NCI-H69 (cell line): ENCODE results near the gene SDHA.

Source experiments
- DNase-seq: peaks from one replicate; lab custom pipeline; 2025; lab: John Stamatoyannopoulos, UW

Gene SDHA

DNA sequence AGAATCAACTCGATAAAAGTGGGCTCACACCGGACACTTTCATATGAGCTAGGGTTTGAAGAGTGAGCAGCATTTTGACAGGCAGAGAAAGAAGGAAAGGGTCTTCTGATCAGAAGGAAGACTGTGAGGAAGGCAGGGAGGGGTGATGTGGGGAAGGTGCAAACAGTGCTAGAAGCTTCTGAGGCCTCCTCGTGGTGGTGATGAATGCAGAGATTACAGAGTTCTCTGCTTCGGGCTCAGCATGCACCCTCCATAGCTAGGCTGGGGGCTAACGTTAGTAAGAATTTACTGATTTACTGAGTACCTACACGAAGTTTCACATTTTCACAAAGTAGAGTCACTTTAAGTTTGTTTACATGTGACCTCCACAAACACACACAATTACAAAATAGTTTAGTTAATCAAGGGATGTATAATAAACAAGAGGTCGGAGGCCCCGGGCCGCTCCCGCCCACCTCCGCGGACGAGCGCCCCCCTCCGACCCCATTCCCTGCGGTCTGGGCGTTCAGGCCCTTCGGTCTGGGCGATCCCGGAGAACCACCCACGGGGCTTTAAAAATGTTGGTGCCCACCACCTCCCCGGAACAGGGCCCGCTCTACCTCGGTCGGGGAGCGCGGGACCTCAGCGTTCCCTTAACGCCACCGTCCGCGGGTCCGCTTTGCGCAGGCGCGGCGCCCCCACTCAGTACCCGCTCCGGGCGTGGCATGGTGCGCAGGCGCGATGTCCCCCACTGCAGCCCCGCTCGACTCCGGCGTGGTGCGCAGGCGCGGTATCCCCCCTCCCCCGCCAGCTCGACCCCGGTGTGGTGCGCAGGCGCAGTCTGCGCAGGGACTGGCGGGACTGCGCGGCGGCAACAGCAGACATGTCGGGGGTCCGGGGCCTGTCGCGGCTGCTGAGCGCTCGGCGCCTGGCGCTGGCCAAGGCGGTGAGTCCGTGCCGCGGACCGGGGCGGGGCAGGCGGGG is at the start of gene SDHA, which contains the start of gene CCDC127:
SDHA (plus strand) TSS at position 827 of the 963 bp plus-strand sequence; CDS start at position 863, 36 bp downstream.
CCDC127 (minus strand) TSS at position 660 of the 963 bp plus-strand sequence. CDS start 1,304 bp downstream, outside the sequence.
- DNase-seq: peak; percentile 96

DNA sequence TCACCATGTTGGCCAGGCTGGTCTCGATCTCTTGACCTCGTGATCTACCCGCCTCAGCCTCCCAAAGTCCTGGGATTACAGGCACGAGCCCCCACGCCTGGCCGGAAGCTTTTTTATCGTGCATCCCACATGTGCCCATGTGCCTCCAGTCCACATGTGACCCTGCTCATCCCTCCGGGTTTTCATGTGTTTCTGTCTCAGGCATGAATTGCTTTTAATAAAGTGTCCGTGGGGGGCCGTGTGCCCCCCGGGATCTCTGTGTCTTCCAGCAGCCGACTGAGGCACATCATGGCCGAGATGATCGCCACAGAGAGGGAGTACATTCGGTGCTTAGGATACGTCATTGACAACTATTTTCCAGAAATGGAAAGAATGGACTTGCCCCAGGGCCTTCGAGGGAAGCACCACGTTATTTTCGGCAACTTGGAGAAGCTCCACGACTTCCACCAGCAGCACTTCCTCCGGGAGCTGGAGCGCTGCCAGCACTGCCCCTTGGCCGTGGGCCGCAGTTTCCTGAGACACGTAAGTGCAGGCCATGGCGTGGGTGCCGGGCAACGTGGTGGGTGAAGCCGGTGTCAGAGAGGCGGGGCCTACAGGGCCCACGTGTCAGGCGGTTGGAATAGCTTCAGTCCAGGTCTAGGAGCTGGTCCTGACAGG is 48.9 kb upstream of the SDHA start:
- no peak for DNase-seq

DNA sequence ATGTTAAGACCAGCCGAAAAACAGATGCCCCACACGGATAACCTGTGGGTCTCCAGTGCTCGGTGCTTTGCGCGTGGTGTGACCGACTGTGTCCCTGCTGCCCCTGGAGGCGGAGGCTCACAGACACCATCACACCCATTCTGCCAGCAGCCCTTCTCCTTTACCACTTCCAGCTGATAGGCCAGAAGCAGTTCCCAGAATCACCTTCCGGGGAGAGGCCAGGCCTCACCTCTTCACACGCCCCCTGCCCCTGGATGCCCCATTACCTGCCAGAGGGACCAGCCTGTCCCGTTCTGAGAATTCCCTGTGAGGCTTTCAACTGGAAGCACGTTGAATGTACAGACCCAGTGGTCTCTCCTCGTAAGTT is 48.4 kb upstream of the SDHA start:
- no peak for DNase-seq

DNA sequence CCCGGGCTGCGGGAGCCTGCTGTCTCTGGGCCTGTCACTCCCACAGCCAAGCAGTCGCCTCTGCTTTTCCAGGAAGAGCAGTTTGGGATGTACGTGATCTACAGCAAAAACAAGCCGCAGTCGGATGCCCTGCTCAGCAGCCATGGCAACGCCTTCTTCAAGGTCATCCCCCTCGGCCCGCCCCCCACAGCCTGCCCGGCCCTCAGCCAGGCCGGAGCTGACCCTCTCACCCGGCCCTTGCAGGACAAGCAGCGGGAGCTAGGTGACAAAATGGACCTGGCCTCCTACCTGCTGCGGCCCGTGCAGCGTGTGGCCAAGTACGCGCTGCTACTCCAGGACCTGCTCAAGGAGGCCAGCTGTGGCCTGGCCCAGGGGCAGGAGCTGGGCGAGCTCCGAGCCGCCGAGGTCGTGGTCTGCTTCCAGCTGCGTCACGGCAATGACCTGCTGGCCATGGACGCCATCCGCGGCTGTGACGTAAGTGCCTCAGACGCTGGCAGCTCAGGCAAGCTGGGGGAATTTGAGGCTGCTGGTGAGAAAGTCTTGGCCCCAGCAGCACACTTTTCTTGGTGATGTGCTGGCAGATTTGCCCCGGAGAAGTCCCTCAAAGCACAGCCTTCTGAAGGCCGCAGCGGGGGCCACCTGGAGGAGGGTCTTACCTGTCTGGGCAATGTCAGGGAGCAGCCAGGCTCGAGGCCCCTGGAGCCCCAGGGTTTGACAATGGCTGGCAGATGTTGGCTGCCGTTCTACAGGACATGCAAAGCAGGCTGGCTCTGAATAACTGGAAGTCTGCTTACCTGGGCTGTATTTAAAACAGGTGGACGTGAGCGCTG is 46.9 kb upstream of the SDHA start:
- no peak for DNase-seq

DNA sequence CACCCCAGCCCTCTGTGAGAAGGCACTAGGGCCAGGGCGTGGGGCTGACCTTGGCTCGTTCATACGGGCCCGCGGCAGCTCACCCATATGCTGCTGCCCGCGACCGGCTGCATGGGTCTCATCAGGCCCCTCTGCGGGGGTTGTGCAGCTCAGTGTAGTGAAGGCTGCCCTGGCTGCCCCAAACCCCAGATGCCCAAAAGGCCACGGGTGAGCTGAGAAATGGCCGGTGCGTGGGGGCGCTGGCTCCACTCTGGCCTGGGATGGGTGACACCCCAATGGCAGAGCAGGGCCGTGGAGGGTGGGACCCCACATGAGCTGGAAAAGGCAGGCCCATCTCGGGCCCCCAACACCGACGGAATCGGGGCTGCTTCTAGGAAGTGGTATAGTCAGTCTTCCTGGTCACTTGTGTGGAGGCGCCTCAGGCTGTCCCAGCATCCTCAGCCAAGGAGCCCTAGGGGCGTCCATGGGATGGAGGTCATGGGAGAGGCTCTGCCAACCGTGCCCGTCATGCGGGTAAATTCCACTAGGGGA is 46.3 kb upstream of the SDHA start:
- DNase-seq: no peak

DNA sequence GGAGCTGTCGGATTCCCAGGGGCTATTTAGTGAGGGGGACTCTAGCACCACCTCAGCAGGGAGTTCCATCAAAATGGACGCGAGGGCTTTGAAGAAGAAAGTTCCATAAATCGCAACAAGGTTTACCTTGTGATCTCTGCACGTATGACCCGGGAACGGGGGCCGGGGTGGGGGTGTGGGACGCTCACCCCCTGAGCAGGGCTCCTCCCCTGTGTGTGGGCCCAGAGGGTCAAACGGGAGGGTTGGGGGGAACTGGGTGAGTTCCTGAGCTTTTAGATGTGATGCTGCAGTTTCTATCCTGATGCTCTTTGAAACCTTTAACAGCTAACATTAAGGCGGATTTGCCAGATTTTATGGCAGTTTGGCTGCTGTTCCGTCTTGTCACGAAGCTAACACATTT is 45.7 kb upstream of the SDHA start:
- DNase-seq: no peak

DNA sequence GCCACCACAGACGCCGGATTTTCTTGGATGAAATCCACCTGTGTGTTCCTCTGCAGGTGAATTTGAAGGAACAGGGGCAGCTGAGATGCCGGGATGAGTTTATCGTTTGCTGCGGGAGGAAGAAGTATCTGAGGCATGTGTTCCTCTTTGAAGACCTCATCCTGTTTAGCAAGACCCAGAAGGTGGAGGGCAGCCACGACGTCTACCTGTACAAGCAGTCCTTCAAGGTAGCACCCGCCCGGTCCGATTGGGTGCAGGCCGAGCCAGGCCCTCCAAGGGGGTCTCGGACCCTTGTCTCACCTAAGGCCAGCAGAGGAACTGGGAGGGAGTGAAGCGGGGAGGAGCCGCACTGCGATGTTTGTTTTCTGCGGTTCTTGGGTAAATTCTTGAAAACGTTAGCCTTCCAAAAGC is 45.3 kb upstream of the SDHA start:
- DNase-seq: no peak

DNA sequence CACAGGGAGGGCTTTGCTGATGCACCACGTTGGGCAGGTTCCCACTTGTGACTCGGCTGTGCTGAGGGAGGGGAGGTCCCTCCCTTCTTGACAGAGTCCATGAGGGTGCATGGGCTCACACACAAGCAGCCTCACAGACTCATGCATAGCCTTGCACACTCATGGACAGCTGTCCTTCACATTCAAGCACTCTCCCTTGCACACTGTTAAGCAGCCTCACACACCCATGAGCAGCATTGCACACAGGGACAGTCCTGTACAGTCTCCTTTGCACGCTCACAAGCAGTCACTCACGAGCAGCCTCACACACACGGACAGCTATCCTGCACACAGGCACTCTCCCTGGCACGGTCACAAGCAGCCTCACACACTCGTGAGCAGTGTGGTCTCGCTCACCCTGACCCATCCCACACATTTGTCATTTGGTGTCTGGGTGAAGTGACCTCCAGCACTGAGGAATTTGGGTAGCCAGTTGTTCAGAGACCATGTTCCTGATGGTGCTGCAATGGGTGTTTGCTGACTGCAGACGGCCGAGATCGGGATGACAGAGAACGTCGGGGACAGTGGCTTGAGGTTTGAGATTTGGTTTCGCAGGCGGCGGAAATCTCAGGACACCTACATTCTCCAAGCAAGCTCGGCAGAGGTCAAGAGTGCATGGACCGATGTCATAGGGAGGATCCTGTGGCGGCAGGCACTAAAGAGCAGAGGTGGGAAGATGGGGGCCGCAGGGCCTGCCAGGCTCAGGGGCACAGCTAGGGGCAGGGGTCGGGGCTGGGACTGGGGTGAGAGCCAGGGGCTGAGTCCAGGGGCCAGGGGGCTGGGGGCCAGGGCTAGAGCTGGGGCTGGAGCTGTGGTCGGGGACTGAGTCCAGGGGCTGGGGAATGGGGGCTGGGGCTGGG is 44.5 kb upstream of the SDHA start:
- no peak for DNase-seq

DNA sequence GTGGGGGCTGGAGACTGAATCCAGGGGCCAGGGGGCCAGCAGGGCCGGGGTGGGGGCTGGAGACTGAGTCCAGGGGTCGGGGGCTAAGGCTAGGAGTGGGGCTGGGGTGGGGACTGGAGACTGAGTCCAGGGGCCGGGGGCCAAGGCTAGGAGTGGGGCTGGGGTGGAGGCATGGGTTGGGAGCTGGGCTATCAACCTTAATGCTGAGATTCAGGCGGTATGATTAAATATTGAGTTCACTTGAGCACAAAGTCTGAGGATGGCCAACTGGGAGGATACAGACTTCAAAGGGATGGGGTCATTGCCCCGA is 43.9 kb upstream of the SDHA start:
- no peak for DNase-seq

DNA sequence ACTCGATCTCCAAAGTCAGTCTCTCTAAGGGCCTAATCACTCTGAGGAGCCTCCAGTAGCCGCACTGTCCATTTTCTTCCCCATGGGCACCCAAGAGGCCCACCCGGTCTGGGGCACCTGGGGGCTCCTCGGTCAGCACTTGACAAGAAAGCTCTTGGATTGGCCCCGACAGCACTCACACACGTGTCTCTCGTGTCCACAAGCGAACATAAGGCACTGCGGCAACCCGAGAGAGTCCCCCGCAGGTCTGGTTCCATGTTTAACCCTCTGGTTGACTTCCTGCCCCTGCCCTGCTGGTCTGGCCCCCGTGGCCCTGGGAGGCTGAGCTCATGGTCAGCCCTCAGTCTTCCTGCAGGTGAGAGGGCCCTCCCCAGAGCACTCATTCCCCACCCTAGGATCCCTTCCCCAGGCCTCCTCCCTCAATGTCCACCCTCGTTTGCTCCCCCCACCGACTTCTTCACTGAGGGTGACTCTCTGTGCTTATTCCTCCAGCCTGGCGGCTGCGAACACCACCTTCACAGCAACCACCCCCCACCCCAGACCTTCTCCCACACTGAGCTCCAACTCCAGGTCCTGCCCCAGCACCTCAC is 43.1 kb upstream of the SDHA start:
- DNase-seq: no peak

DNA sequence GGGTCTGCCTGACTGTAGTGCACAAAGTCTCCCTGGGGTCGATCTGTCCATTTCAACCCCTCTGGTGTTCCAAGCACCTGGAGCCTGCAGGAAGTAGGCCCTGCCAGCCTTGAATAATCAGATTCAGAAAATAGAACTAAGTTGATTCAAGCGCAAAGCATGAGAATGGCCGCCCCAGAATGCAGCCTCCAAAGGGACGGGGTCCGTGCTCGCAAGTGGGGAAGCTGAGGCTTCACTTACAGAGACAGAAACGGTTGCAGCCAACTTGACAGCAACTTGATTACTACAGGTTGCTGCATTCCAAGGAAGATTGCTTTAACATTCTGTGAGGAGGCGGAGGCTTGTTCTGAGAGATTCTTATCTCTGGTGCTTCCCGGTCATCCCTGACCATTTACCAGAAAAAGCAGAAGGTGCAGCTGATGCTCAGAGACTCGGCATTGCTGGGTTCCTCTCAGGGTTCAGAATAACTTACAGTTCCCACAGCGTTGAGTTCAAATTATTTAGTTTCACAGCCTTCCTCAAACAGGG is 41.8 kb upstream of the SDHA start:
- no peak for DNase-seq

DNA sequence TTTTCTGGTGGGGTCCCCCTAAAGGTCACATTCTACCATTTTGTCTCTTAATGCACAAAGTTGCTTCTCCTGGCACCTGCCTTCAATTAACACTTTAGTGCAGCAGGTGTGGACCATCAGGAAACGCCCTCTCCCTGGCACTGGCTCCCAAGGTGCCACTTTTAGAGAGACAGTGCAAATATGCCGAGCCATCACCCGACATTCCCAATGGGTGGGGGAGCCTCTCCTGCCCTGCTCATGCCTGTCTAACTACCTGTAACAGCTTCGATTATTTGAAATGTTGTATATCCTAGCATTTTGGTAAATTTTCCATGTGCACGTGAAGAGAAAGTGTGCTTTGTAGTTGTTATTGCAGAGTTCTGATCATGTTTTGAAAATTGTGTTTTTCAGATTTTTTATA is 40.0 kb upstream of the SDHA start:
- peak; percentile 75 for DNase-seq

DNA sequence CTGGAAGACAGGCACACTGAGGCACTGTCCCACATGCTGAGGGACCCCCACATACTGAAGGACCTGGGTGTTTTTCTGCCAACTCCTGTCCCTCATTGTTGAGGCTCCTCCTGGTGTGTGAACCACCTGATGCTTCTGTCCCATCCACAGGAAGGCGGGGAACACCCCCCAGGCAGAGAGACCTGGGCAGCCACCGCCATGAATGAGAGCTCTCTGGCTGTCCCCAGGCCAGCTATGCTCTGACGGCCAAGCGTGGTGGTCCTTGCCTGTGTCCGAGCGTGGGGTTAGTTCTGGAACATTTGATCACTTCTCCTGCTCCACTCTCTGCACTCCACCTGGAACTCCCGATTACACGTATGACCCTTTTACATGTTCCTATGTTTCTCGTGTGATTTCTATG is 38.7 kb upstream of the SDHA start:
- DNase-seq: no peak

DNA sequence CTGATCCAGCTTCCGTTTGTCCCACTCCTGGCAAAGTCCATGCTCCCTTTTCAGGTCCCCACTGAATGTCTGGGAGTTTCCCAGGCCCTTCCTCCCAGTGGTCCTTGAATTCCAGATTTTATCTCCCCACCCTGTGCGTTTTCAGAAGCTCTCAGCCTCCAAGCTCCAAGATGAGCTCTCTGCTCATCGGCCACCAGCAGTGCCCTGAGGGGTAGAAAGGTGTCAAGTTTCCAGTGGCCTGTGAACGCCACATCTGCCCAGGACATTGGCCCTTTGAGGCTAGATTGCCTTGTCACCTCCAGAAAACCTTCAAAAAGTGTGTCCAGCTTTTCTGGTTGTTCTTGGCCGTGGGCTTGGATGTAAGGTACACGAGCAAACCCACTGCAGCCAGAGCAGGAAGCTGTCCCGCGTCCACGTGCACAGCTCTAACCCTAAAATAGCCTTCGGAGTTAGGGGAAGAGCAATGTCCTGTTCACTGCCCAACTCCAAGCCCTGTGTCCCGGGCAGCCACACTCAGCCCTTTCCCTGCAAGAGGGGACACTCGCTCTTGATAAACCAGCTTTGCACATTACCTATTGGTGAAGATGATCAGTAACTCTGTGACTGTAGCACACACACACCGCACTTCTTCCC is 37.7 kb upstream of the SDHA start:
- DNase-seq: no peak

DNA sequence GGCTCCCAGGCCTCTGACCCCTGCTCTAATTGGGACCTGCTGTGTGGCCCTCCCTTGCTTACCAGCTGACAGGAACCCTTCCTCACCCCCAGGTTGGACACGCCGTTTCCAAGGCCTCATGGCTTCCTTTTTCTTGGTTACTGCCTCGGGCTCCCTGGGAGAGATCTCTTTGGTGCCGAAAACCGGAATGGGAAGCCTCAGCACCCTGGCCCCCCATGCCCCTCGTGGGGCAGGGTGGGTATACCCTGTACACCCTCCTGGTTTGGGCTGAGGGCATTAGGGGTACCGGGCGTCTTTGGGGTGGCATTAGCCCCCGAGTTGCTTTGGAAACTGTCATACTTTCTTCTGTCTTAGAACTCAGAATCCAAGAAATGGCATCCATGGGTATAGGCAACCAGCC is 37.0 kb upstream of the SDHA start:
- no peak for DNase-seq

DNA sequence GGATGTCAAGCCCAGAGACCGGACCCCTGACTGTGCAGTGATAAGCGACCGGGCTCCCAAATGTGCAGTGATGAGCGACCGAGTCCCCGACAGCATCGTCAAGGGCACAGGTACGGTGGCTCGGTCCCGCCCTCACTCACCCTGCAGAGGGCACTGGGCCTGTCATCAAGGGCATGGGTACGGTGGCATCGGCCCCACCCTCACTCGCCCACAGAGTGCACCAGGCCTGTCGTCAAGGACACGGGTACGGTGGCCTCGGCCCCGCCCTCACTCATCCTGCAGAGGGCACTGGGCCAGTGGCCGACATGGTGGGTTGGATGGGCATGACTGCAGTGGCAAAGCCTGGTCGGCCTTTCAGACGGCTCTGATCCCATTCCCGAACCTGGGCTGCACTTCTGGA is 36.6 kb upstream of the SDHA start:
- no peak for DNase-seq

DNA sequence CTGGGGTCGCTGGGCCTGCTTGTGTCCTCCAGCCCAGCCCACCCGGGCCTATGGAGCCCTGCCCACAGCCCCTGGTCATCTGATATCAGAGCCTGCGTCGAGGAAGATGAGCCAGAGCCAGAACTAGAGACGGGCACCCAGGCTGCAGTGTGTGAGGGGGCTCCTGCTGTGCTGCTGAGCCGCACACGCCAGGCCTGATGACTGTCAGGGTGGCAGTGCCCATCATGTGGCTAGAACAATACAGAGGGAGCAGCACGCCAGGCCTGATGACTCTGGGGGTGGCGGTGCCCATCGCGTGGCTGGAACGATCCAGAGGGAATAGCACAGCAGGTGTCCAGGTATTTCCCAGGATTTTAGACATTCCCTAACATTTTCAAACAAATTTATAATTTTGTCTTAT is 36.0 kb upstream of the SDHA start:
- DNase-seq: no peak

DNA sequence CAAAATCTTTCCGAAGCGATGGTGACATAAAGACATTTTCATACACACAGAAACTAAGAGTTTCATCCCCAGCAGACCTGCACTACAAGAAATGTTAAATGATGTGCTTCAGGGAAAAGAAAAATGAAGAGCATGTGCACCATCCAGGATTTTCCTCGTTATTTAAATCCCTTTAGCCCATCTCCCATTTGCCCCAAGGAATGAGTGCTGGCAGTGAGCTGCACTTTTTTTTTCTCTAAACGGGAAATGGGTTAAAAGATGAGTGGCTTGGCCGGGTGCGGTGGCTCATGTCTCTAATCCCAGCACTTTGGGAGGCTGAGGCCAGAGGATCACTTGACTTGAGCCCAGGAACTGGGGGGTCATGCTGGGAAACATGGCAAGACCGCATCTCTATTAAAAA is 33.6 kb upstream of the SDHA start:
- DNase-seq: no peak

DNA sequence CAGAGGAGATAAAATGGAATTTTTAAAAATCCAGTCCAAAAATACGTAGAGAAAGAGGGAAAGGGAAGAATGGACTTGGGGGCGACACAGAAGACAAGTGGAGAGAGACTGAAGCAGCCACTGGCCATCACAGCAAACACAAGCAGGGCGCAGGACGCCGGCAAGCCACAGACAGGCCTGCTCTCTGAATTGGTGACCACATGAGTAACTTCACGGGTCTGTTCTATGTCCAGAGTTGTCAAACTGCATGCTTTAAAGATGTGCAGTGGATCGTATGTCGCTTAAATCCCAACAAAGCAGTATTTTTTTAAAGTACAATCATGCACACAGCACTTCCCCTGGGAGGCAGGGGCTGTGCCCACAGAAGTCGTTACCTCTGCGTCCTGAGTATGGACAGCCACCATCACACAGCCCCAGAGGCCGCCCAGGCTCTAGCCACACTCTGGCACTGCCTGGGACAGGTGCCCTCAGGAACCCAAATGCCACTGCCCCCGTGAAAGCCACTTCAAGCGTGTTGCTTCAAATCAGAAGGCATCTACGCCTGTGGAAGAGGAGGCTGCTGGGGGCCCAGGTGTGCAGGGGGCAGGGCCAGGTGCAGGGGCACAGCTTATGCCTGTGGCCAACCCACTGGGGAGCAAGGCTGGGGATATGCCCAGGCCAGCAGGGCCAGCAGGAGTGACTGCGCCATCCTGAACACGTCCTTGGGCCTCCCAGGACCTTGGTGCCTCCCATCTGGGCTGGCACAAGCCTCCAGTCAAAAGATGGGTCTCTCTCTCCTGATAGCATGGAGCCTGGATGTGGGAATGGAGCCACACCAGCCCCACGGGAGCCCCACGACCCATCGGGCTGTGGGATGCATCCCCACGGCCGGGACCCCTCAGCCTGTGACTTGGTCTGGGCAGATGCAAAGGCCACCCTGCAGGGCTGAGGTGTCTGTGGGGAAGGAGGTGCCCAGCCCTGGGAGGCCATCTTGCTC is 32.7 kb upstream of the SDHA start:
- no peak for DNase-seq
